Lower leg skin (tissue), 4 donors: Measurements from ENCODE around the gene CR1L. TPM values are rescaled to one million over a fixed set of nuclear protein-coding genes. Genes with fewer than 3 reads are reported as not detected.
"Not testable (repeated sequence)": the region's sequence is repeated elsewhere in the genome, so short reads cannot be mapped to it uniquely, and the experiment has no call there.

ENCODE experiments used
- DNase-seq, 2 donors: peaks; one replicate each; pipeline ENCODE4 v3.0.0-alpha.2; 2019; ENCODE audit warnings: low spot score in 2 of 2
- H3K4me3 ChIP-seq: fragments of 200-600 bp; sonication (generic); 2 replicates; pipeline ENCODE4 v1.5.1; 2017; ENCODE audit warnings: mild to moderate bottlenecking, low read depth; ENCODE audit not compliant: poor library complexity, severe bottlenecking
- CTCF ChIP-seq, 3 donors: fragments of 450-650 bp; IDR thresholded peaks; one replicate each; pipeline ENCODE4 v1.5.1; 2016; ENCODE audit warnings: antibody characterized with exemption in 3 of 3, mild to moderate bottlenecking in 3 of 3, moderate library complexity in 2 of 3
- POLR2A ChIP-seq, 2 donors: fragments of 450-650 bp; IDR thresholded peaks; one replicate each; pipeline ENCODE4 v1.6.1; 2016 to 2017; ENCODE audit warnings: antibody characterized with exemption in 2 of 2, mild to moderate bottlenecking in 1 of 2, moderate library complexity in 1 of 2
- WGBS, 2 donors: methylation state at CpG; one replicate each; pipeline ENCODE4 v1.1.5; 2018; 5-methylcytosine and 5-hydroxymethylcytosine counted together
- intact Hi-C: fragments of 100-400 bp; cut with DNase I; formaldehyde crosslinking; loops from one replicate; pipeline ENCODE4 v1.15.0; 2023; ENCODE audit warnings: low total_unique reads
- total RNA-seq, 4 donors: library from RNA; depleted of rRNA; stranded (reverse); fragments of >200 nt; gene quantifications; one replicate each; pipeline ENCODE4 v1.1.0, GENCODE V29; 2016

Gene CR1L
- total RNA-seq, 4 donors from 2014 or later, result not detected

DNA sequence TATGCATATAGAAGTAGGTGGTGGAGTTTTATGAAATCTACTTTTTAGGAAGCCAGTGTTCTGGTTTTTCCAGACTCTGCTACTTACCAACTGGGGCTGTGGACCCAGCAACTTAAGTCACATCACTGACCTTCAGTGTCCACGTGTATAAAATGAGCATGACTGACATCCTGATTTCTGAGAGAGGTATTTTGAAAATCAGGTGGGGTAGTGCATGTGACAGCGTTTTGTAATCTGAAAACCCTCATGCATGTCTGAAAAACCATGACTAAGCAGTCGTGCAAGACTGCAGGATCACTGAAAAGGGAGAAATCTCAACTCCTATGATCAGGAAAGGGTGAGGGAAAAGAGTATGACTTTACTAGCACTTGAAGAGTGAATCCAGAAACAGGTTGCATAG is 26.1 kb downstream of the CR1L start:
- DNase-seq, result no peak
- H3K4me3 ChIP-seq, result no peak overlapping the region
- 46 to 60% methylated on average over 3 of the region's 3 CpGs for WGBS, 2 donors
- intact Hi-C loops, result no loop called here
- no peak for TF ChIP-seq POLR2A (IDR thresholded peaks at IDR 0.05)
- no peak for TF ChIP-seq CTCF (IDR thresholded peaks at IDR 0.05)

DNA sequence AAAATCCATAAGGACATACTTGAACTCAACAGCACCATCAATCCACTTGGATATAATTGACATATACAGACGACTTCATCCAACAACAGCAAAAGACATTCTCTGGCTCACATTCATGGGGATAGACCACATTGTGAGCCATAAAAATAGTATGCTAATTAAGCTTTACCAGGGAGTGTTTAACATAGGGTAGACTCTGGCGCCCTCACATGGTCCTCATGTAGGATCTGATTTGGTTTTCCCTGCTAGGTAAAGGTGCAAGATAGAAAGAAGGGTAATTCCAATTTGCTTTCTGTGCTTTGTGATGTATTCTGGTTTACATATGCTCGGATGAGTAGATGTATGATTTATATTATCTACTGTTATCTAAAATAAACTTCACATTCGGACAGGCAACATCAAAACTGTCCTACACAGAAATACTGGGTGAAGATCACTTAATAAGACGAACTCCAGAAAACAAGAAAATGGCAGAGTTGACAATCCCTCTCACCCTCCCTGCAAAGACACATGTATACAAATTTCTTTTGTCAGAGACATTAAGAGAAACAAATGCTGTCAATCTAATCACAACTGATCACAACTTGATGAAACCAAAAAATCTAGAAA is 27.7 kb downstream of the CR1L start:
- intact Hi-C loops, result no loop called here
- no peak overlapping the region for H3K4me3 ChIP-seq
- TF ChIP-seq POLR2A (IDR thresholded peaks at IDR 0.05), result no peak
- no peak for TF ChIP-seq CTCF (IDR thresholded peaks at IDR 0.05)
- 22 to 26% methylated on average over 5 of the region's 5 CpGs for WGBS, 2 donors
- DNase-seq, result no peak

- WGBS, 2 donors, result 38 to 47% methylated on average over 6 of the region's 6 CpGs
- no peak overlapping the region for H3K4me3 ChIP-seq
- TF ChIP-seq CTCF (IDR thresholded peaks at IDR 0.05) (no peak), POLR2A (IDR thresholded peaks at IDR 0.05) (no peak)
- no peak for DNase-seq
- intact Hi-C loops, result no loop called here
These were observed 28.5 kb downstream of the CR1L start for GRCh38 chr1:207673399-207673798.

GRCh38 chr1:207676153-207676552 is 31.2 kb downstream of the CR1L start:
- TF ChIP-seq POLR2A (IDR thresholded peaks at IDR 0.05) (no peak), CTCF (IDR thresholded peaks at IDR 0.05) (no peak)
- WGBS, 2 donors, result 88 to 91% methylated on average over 4 of the region's 4 CpGs
- H3K4me3 ChIP-seq, result no peak overlapping the region
- intact Hi-C loops, result no loop called here
- DNase-seq, result no peak

DNA sequence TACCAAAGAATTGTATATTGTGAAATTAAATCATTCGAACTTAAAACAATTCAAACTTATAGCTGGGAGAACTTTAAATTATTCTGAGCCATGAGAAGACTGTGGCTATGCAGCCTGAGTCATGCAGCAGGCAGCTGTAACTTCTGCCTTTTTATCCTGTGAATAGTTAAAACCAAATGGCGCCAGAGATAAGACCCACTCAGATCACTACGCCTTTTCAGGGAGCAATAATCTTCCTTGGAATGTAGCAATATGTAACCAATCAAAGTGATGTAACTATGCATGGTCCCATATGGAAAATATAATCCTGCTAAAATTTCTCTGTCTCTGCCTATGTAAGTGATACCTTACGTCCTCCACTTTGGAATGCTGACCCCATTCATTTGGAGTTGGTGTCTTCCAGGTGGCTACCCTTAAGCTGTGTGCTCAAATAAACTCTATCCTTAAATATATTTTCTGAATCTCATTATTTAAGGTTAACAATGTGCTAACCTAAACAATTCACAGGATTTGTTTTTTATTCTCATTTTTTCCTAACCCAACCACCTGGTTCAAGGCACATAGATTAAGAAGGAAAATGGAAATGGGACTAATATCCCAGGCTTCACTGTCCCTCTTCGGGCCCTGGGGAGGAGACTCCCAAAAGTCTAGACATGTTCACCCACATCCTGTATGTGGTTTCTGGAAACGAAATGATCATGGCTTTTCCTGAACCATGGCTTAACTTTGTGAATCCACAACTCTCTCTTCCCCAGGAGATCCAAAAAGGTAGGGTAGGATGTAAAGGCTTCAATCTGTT is 35.9 kb downstream of the CR1L start:
- intact Hi-C loops, DNase-seq, H3K4me3 ChIP-seq: not testable (repeated sequence)
- WGBS, 2 donors, result 52 to 60% methylated on average over 6 of the region's 6 CpGs

GRCh38 chr1:207682872-207683434 is 38.0 kb downstream of the CR1L start:
- intact Hi-C loops, DNase-seq: not testable (repeated sequence)
- 90 to 94% methylated on average over 6 of the region's 6 CpGs for WGBS, 2 donors

DNA sequence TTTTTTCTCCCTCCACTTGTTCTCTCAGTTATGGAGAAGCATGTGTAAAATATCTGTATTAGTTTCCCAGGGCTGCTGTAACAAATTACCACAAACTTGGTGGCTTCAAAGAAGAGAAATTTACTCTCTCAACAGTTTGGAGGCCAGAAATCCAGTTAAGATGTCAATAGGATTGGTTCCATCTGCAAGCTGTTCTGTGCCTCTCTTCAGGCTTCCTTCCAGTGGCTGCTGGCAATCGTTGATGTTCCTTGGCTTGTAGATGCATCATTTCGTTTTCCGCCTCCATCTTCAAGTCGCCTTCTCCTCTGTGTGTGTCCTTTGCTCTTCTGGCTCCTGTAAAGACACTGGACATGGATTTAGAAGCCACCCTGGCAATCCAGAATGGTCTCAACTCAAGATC is 45.6 kb downstream of the CR1L start:
- H3K4me3 ChIP-seq, intact Hi-C loops, DNase-seq: not testable (repeated sequence)
- 70 to 76% methylated on average over 4 of the region's 4 CpGs for WGBS, 2 donors

More at GRCh38 chr1:207682872-207683434, 38.0 kb downstream of the CR1L start:
- H3K4me3 ChIP-seq, result not testable (repeated sequence)
